Central memory CD4-positive, alpha-beta T cell (primary cell): ENCODE measurements around the gene ARFGAP1.
"Not testable (repeated sequence)": the region's sequence is repeated elsewhere in the genome, so short reads cannot be mapped to it uniquely, and the experiment has no call there.

ENCODE experiments used
- DNase-seq: peaks from one replicate; pipeline ENCODE4 v3.0.0; 2022

The ARFGAP1 gene

DNA sequence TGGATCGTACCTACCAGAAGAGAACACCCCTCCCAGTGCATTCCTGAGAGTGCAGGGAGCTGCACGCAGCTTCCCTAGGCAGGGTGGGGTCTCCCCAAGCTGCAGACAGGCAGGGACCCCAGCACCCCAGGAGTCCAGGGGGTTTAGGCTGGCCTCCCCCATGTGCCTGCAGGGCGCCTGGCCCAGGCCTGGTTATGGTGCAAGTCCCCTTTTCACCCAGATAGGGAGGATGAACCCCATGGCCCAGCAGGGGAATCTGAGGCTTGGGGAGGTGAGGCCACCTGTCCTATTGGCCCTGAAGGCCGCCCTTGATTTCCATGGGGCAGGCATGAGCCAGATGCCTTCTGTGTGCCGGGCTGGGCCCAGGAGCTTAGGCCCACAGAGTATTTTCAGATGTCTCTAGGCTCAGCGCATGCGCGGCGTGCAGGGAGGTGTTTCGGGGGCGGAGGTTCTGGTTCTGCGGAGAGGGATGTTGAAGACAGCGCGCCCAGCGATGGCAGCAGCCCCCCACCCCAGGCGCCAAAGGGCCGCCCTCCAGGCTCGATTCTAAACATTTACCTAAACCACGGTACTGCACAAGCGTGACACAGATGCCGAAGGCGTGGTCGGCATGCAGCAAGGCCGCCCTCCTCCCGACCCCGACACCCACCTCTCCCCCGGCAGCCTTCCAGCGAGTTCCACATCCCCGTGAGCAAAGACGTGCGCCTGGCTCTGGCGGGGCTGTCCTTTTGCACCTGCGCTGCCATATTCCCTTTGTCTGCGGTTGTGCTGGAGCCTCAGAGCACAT, 49.7 kb downstream of the ARFGAP1 start:
- no peak for DNase-seq

DNA sequence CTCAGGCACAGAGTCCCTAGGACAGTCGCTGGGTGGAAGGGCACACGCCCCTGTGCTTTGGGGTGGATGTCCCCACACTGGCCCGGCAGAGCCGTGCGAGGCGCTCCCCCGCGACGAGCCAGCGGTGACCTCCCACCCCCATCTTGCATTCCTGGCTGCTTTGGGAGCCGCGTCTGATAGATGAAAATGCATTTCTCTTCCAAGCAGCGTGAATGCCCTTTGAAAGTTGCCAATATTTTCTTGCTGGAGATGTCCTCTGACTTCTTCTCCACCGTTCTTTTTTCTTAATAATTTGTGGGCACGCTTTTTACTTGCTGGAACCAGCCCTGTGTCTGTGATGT, 50.3 kb downstream of the ARFGAP1 start:
- DNase-seq = no peak

GRCh38 chr20:63323357-63323981, 50.9 kb downstream of the ARFGAP1 start:
- DNase-seq = no peak

DNA sequence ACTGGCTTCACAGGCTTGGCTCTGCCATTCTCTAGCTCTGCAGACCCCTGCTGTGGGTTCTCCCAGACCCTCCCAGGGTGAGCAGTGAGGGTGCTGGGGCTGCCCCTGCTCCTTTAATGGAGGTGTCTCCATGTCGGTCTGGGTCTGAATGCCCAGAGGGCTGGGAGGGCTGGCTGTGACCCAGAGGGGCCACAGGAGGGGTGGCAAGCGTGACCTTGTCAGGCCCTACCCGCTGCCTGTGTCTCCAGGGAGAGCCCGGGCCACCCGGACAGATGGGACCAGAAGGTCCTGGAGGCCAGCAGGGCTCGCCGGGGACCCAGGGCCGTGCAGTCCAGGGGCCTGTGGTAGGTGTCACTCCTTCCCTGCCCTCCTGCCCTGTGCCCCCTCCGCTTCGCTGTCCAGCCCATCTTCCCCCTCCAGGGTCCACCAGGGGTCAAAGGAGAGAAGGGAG, 52.4 kb downstream of the ARFGAP1 start:
- DNase-seq = no peak

DNA sequence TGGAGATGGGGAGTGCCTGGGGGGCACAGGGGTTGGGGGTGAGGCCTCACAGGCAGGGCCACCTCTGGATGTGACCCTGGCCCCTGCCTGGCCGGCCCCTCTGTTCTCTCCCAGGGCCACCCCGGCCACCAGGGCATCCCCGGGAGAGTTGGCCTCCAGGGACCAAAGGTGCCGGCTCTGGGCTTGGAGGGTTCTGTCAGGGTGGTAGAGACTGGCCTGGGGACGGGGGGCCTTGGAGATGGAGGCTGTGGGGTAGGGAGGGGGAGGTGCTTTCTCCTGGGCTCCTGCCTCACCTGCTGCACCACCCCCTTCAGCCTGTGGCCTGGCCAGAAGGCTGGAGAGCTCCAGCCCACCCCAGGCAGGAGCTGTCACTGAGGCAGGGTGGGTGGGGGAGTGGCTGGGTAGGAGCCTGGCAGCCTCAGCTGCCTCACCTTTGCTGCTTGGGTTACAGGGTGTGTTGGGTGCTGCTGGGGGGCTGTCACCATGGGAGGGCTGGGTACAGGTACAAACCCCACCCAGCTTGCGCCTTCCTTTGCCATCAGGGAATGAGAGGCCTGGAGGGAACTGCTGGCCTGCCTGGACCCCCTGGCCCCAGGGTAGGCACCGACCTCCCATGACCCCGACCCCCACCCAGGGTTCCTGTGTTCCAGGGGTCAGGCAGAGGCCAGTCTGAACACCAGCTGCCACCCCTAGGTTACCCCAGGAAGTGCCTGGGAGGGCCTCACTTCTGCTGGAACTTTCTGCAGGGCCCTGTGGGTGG, 53.1 kb downstream of the ARFGAP1 start:
- no peak for DNase-seq

GRCh38 chr20:63326314-63327230, 54.0 kb downstream of the ARFGAP1 start:
- DNase-seq = no peak

DNA sequence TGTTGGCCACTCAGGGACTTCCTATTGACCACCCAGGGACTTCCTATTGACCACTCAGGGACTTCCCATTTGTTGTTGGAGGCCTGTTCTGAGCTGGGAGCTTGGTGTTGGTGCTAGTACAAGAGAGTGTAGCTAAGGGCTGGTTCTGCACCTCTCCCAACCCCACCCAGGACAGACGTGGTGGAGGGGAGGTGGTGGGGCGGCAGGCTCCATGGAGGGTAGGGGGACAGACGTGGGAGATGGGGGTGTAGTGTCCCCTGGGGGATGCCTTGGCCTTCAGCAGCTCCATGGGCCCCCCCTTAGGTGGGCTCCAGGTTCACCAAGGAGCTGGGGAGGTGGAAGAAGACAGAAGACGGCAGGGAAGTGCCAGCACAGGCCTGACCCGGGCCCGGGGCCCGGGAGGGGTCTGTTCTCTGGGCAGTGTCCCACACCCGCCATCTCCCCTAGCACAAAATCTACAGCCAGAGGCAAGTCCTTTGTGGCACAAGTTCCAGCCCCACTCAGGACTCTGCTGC, 54.7 kb downstream of the ARFGAP1 start:
- DNase-seq = no peak

DNA sequence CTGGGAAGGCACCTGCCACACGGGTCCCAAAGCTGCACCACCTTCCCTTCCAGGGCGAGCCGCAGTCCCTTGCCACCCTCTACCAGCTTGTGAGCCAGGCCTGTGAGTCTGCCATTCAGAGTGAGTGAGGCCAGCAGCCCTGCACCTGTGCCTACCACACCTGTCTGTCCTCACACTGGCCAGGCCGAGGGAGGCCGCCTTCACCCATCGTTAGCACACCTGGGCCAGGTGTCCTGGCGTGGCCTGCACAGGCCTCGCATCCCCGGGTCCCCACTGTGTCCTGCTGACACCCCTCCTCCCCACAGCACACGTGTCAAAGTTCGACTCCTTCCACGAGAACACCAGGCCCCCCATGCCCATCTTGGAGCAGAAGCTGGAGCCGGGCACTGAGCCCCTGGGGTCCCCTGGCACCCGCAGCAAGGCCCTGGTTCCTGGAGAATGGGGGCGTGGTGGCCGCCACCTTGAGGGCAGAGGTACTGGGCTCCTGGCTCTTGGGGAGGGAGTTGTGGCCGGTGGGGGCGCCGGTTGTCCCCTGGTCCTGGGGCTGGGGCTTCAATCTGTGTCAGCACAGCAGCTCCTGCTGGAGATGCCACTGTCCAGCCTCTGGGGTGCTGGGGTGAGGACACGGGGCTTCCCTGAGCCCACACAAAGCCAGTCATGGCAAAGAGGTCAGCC, 55.5 kb downstream of the ARFGAP1 start:
- no peak for DNase-seq

DNA sequence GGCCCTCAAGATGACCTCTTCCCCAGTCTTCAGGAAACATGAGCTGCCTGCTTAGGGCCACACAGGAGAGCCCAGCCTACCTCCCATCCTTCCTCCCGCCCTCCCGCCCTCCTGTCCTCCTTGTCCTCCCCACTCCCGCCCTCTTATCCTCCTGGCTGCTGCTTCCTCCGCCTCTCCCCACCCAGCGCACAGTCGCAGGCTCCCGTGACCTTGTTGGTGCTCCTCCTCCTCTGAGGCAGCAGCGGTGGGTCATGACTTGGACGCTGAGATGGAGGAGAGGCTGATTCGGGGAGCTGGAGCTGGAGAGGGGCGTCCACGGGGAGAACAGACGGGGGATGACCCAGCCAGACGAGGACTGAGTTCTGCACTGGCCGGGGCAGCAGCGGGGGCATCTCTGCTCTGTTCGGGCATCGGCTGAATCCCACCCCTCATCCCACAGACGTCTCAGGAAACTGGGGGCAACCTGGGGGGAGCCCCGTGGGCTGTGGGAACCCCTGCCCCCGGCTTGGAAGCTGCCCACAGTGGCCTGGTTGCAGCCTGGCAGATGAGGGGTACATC, 56.2 kb downstream of the ARFGAP1 start:
- DNase-seq = no peak

- DNase-seq = no peak
Measured at GRCh38 chr20:63329331-63330083, 56.9 kb downstream of the ARFGAP1 start.

- no peak for DNase-seq
Measured at GRCh38 chr20:63330084-63330760, 57.6 kb downstream of the ARFGAP1 start.

DNA sequence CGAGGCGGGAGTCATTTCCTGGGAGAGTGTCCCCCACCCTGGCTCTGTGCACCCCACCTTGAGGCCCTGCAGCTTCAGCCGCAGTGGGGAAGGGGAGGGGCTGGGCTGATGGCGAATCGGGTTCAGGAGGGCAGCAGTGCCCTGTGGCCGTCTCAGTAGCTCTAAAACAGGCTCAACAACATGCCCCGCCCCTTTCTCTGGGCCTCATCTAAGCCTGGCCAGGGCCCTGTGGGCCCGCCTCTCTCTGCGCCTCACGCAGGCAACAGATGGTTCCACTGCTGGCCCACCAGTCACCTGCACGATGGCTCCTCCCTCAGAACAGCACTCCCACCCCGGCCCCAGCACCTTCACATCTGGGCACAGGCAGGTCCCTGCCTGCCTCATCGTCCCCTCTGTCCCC, 58.3 kb downstream of the ARFGAP1 start:
- DNase-seq = no peak

DNA sequence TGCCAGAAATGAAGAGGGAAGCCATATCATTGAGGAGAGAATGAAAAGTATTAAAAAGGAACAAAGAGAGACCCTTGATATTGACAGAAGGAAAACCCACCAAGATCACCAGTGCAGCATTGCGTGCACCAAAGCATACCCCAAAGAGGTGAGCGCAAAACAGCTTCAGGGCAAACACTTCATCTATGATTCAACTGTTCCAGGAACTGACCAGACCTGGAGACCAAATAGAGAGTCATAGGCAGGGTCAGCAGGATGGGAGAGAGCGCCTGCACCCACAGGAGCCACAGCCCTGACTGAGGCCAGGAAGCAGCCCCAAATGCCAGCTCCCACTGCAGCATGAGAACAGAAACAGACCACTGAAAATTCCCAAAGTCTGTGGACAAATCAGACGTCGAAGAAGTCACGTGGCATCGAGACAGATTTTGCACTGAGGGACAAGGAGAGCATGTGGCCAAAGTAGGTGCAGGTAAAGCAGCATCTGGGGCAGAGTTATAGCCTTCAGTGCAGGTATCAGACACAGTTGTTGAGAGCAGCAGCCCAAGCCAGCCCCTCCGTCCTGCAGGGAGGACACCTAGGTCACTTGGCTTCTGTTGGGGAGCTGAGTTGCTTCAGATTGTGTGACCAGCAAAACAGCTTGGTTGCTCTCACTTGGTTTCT, 59.3 kb downstream of the ARFGAP1 start:
- DNase-seq = no peak

DNA sequence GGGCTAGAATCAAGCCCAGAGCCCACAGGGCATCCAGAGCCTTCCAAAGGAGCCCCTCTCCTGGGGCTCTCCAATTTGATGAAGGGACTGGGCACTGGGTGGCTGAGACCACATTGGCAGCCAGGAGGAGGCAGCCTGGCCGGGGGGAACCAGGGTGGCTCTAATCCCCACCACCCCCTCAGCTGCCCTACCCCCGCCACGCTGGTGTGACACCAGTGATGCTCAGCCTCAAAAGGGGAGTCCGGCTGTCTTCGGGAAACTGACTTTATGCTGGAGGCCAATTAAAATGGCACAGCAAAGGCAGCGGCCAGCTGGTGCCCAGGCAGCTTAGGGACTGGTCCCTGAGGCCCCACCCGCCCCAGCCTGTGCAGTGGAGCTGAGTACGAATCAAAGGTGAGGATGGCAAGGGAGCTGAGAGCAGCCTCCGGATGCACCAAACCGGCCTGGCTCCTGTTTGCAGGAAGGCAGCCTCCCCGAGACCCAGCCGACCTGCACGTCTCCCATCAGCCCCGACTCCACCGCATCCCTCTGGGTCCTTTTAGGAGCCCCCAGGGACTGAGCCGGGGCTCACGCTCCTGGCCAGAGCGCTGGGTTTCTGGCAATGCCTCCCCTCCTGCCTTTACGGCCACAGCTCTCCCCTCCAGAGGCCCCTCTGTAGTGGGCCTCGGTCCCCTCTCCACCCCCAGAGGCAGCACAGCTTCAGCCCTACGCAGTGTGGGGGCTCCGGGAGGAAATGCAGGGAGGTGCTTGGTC, 60.1 kb downstream of the ARFGAP1 start:
- no peak for DNase-seq

DNA sequence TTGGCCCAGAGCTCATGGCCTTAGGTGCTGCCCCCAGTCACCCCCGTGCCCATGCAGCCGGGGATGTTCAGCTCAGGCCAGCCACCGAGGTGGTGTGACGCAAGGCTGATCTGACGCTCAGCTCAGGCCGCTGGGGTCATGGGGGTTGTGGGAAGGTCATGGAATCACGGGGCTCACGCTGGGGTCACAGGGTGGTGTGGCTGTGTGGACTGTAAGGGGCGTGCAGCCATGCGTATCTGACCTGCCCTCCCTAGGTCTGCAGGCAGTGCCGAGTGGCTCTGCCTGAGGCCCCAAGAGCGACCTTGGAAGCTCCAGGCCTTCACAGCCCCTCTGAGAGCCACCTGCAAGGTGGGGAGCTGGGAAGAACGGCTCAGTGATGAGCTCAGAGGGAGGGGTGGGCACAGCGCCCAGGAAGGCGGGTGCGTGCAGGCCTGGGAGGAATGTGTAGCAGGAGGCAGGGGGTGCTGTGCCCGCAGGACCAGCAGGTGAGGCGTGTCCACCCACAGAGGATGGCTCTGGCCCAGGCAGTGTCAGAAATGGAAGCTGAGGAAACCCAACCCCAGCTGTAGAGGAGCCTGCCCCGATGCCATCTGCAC, 60.7 kb downstream of the ARFGAP1 start:
- DNase-seq = no peak

GRCh38 chr20:63334356-63334755, 61.7 kb downstream of the ARFGAP1 start:
- no peak for DNase-seq

DNA sequence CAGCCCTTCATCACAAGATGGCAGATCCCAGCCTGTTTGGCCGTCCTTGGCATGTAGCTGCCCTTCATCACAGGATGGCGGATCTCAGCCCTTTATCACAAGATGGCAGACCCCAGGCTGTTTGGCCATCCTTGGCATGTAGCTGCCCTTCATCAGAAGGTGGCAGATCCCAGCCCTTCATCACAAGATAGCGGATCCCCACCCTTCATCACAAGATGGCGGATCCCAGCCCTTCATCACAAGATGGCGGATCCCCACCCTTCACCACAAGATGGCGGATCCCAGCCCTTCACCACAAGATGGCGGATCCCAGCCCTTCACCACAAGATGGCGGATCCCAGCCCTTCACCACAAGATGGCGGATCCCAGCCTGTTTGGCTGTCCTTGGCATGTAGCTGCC, 62.4 kb downstream of the ARFGAP1 start:
- not testable (repeated sequence) for DNase-seq

GRCh38 chr20:63335711-63336110, 63.1 kb downstream of the ARFGAP1 start:
- DNase-seq = no peak
